Fibroblast of peridontal ligament (primary cell): Measurements from ENCODE around the gene FBXW8.

Experiments
- DNase-seq: peaks from one replicate; pipeline ENCODE4 v3.0.0-alpha.2; 2010; ENCODE audit errors: extremely low read depth

Gene FBXW8

DNA sequence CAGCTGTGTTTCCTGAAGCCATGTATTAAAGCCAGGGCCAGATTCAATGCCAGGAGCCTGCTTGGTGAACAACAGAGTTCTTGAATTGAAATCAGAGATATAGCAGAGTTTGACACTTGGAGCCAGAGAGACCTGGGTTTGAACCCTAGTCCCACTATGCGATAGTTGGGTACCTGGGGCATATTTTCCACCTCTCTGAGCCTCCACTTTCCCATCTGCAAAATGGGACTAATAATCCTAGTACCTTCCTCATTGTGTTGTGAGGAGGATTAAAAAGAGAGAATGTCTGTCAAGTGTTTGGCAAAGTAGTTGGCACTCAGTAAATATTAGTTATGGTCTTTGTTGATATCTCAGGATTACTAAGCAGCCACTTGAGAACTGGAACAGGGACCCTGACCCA lies 23.5 kb upstream of the FBXW8 start:
- no peak for DNase-seq

GRCh38 chr12:116887897-116888296 lies 22.9 kb upstream of the FBXW8 start:
- DNase-seq: no peak

DNA sequence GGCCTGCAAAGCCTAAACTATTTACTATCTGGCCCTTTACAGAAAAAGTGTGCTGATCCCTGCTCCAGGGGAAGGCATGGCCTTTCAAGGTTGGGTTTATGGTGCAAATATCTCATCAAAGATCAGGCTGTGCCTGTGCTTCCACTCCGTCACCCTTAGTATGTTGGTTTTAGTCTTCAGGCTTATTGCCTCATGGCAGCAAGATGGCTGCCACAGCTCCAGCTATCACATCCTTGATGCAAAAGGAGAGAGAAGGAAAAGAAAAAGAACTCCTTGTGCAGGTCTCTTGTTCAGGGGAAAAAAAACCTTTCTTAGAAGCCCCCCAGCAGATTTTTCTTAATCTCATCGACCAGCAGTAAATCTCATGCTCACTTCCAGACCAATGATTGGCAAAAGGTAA lies 20.4 kb upstream of the FBXW8 start:
- no peak for DNase-seq

GRCh38 chr12:116891019-116891418 lies 19.7 kb upstream of the FBXW8 start:
- DNase-seq: no peak

DNA sequence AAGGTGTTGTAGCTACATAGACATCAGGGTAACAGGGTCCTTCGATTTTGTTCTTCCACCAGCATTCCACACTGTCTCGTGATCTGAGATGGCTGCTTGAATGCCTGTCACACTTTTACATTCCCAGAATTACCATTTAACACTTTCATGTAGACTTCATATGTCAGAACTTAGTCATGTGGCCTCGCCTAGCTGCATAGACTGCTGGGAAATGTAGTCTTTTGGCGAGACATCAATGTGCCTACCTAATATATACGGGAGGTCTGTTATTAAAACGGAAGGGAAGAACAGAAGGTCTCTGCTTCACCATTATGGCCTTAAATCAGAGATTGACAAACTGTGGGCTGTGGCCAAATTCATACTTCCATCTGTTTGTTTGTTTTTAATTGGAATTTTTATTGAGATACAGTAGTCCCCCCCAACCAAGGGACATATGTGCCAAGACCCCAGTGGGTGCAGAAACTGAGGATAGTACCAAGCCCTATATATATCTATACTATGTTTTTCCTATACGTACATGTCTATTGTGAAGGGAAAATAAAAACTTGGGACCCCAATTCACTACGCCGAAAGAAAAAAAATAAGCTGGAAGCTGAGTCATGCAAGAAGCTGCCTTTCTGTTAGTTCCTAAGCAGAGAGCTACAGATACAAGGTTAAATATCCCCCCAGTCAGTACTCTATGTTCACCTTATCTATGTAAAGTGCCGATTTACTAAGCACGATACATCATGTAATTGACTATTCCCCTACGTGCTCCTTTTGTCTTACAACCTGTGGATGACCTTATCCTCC lies 18.2 kb upstream of the FBXW8 start:
- no peak for DNase-seq

GRCh38 chr12:116894913-116895312 lies 15.8 kb upstream of the FBXW8 start:
- no peak for DNase-seq

DNA sequence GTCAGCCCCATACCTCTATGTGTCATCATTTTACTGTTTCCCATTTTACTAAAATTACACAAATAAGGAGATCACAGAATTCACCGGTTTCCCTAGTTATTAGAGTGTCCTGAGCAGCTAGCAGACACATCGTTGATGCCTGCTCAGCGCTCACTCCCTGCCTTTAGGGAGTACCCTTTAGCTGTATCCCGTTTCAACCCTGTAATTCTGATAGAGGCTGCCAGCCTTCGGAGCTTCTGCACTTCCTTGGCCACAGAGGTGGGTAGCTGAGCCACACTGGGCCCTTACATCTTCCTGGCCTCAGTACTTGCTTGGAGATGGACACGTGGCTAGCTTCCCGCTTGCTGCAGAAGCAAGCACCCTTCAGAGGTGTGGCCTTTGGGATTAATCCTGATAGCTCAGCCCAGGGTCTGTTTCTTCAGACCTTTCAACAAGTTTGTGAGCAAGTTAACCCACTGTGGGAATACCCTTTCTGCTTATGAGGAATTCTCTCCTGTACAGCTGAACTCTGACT lies 14.3 kb upstream of the FBXW8 start:
- no peak for DNase-seq

- DNase-seq: no peak
These were observed 13.3 kb upstream of the FBXW8 start for GRCh38 chr12:116897476-116897875.

DNA sequence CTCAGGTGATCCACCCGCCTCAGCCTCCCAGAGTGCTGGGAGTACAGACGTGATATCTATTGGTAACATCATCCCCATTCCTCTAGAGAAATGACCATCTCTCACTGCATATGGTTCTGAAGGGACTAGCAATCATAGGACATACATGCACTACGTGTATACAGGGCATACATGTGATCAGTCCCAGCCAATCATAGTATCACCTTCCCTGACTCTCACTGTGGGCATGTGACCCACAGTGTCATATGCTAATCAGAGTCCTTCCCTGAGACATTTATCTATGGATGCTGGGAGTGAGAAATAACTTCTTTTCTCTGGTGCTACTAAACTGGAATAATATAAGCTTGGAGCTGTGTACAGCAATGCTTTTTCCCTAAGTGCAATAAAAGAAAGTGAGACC lies 12.1 kb upstream of the FBXW8 start:
- DNase-seq: no peak

- no peak for DNase-seq
These were observed 9.1 kb upstream of the FBXW8 start for GRCh38 chr12:116901612-116902011.

DNA sequence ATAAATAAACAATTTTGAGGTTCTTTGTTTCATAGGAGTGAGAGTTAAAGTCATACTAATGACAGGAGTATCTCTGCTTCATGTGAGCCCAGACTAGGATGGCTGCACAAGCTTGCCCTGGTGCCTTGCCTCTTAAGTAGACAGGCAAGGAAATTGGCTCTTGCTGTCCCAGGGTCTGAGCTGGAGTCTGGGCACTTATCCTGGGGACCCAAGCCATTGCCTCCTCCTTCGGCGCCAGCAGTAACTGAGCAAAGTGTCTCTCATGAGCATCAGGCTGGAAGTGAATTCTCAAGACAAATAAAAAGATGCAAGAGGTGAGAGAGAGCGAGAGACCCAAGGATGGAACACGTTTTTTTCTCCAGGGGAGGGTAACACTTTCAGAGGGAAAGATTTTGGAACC lies 6.9 kb upstream of the FBXW8 start:
- no peak for DNase-seq

GRCh38 chr12:116906285-116906684 lies 4.5 kb upstream of the FBXW8 start:
- DNase-seq: no peak

DNA sequence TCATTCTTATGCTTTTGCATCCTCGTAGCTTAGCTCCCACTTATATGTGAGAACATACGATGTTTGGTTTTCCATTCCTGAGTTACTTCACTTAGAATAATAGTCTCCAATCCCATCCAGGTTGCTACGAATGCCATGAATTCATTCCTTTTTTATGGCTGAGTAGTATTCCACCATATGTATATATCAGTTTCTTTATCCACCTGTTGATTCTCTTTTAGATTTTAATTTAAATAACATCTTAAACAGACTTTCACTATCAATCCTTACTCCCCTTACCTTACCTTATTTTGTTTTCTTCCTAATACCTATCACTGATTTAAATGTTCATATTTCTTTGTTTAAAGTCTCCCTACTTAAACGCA lies 488 bp upstream of the FBXW8 start:
- DNase-seq: no peak

DNA sequence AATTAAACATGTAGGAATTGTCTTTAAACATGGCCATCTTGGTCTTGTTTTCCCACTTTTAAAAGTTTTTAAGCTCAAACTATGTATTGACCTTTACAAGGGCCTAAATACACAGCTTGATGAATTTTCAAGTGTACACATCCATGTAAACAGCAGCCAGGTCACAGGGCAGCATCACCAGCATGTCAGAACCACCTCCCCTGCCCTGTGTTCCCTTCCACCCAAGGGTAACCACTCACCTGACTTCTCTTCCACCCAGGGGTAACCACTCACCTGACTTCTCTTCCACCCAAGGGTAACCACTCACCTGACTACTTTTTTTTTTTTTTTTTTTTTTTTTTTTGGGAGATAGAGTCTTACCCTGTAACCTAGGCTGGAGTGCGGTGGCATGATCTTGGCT lies 4.6 kb downstream of the FBXW8 start:
- DNase-seq: no peak

DNA sequence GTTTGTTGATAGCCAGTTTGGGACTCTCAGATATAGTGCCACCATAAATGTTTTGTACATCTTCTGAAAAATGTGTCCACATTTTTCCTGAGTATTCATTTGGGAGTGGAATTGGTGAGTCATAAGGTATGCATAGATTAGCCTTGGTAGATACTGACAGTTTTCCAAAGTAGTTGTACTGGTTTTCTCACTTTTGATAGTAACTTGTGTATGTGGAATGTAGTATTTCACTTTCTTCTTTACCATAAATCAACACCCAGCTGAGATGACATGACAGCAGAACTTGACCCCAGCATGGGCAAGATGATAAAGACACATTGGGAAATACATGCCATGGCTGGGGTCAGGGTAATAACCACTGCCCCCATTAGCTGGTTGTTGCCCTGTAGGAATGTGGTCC lies 5.4 kb downstream of the FBXW8 start:
- DNase-seq: peak; percentile 34

GRCh38 chr12:116916714-116917114 lies 6.0 kb downstream of the FBXW8 start:
- peak; percentile 59 for DNase-seq

GRCh38 chr12:116918464-116918863 lies 7.7 kb downstream of the FBXW8 start:
- no peak for DNase-seq

GRCh38 chr12:116919247-116919661 lies 8.5 kb downstream of the FBXW8 start:
- no peak for DNase-seq

DNA sequence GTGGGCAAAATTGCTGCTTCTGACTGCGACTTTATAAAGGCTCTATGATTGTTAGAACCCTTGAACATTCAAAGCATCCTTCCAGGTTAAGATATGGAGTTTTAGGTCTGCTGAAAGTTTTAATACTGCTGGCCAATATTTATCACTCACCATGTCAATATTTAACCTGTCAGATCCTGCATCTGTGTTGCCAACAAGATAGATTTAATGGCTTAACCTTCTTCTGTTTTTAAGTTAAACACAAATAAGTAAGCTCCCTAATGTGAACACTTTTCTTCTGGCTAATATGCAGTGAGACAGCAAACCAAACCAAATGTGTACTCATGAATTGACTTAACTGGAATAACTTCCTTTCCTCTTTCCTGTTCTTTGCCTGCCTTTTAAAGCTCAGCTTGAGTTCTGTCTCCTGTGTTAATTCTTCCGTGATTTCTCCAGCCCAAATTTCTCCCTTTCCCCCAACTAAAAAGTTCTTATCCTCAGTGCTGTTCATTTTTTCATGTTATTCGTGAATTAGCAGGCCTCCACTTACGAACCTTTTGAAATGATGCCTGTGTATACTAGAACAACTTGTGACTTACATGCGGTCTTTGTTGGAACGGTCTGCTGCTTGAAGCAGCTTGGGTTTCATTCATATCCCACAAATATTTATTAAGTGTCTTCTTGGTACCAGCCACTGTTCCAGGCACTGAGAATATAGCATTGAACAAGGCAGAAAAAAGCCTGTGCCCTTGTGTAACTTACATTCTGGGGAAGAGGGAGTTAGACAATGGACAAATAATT lies 9.1 kb downstream of the FBXW8 start:
- DNase-seq: no peak

GRCh38 chr12:116920939-116921338 lies 10.2 kb downstream of the FBXW8 start:
- DNase-seq: no peak

GRCh38 chr12:116922194-116922897 lies 11.6 kb downstream of the FBXW8 start:
- DNase-seq: peak; percentile 92
